ENCODE measurements around the gene FGF21.

FGF21 gene

GRCh38 chr19:48741129-48741999 is 14.0 kb upstream of the FGF21 start:
- peaks cover 19% of the 10 kb centered on the region for H3K27me3 Mint-ChIP-seq (ENCODE audit: low read depth)
- no peak overlapping the region for H3K27ac Mint-ChIP-seq
- H3K4me3 Mint-ChIP-seq: peak overlapping the region; percentile 62 to 73 (median 63)
- peaks cover 12% of the 10 kb centered on the region for H3K4me1 Mint-ChIP-seq
- peaks cover 4% of the 10 kb centered on the region for H3K36me3 Mint-ChIP-seq (ENCODE audit: low read depth)
- TF ChIP-seq, protein P1, sequence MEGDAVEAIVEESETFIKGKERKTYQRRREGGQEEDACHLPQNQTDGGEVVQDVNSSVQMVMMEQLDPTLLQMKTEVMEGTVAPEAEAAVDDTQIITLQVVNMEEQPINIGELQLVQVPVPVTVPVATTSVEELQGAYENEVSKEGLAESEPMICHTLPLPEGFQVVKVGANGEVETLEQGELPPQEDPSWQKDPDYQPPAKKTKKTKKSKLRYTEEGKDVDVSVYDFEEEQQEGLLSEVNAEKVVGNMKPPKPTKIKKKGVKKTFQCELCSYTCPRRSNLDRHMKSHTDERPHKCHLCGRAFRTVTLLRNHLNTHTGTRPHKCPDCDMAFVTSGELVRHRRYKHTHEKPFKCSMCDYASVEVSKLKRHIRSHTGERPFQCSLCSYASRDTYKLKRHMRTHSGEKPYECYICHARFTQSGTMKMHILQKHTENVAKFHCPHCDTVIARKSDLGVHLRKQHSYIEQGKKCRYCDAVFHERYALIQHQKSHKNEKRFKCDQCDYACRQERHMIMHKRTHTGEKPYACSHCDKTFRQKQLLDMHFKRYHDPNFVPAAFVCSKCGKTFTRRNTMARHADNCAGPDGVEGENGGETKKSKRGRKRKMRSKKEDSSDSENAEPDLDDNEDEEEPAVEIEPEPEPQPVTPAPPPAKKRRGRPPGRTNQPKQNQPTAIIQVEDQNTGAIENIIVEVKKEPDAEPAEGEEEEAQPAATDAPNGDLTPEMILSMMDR (IDR thresholded peaks at IDR 0.05; ENCODE audit: unreplicated experiment in 3 of 3): no peak
- H3K9me3 Mint-ChIP-seq: peaks cover 2% of the 10 kb centered on the region

- peaks cover 13% of the 10 kb centered on the region for H3K4me1 Mint-ChIP-seq
- TF ChIP-seq, protein P1 (IDR thresholded peaks at IDR 0.05; ENCODE audit: unreplicated experiment in 3 of 3): no peak
- peaks cover 2% of the 10 kb centered on the region for H3K9me3 Mint-ChIP-seq
- H3K27ac Mint-ChIP-seq: no peak overlapping the region
- H3K27me3 Mint-ChIP-seq (ENCODE audit: low read depth): peaks cover 19% of the 10 kb centered on the region
- peaks cover 4% of the 10 kb centered on the region for H3K36me3 Mint-ChIP-seq (ENCODE audit: low read depth)
- H3K4me3 Mint-ChIP-seq: peak overlapping the region in 1 of 3 experiments; percentile 24
Measured at GRCh38 chr19:48742096-48742495, 13.2 kb upstream of the FGF21 start.

DNA sequence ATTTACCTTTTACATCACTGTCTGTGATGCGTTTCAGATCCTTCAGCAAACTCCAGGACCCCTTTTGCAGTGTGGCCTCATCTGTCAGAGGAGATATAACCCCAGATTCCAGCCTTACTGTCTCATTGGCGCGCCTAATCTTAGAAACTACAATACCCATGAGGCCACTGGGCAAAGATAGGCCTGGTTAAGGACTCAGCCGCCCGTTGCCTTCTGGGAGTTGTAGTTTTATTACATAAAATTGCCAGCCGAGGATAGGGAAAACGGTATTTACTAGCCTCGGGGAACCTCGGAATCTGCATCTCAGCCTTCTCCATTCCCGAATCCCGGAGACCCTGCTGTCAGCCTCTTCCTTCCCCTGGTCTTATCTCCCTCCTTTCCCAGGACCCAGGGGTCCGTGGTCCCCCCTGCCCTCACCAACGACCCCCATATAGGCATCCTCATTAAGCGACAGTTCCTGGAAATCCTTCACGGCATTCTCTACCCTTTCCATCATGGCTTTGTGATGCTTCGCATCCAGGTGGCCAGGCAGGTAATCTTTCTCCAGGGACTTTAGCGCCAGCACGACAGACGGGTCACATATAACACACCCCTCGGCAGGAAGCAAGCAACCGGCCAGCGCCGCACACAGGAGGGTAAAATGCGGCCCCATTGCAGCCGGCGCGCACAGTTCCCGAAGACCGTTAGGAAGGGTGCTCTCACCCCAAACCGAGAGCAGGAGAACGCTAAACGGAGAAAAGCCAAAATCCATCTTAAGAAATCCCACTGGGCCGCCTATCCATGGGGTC is 9.9 kb upstream of the FGF21 start:
- H3K4me3 Mint-ChIP-seq: peak overlapping the region in 2 of 3 experiments; percentile 46 to 72
- H3K27me3 Mint-ChIP-seq (ENCODE audit: low read depth): peaks cover 21% of the 10 kb centered on the region
- peaks cover 4% of the 10 kb centered on the region for H3K36me3 Mint-ChIP-seq (ENCODE audit: low read depth)
- TF ChIP-seq, protein P1 (IDR thresholded peaks at IDR 0.05; ENCODE audit: unreplicated experiment in 3 of 3): no peak
- peaks cover 2% of the 10 kb centered on the region for H3K9me3 Mint-ChIP-seq
- peaks cover 12% of the 10 kb centered on the region for H3K4me1 Mint-ChIP-seq
- peak overlapping the region in 2 of 3 experiments; percentile 17 to 45 for H3K27ac Mint-ChIP-seq

GRCh38 chr19:48746110-48746509 is 9.2 kb upstream of the FGF21 start:
- TF ChIP-seq, protein P1 (IDR thresholded peaks at IDR 0.05; ENCODE audit: unreplicated experiment in 3 of 3): no peak
- H3K27ac Mint-ChIP-seq: peak overlapping the region in 1 of 3 experiments; percentile 48
- peak overlapping the region; percentile 45 to 82 (median 61) for H3K4me3 Mint-ChIP-seq
- H3K36me3 Mint-ChIP-seq (ENCODE audit: low read depth): peaks cover 4% of the 10 kb centered on the region
- peaks cover 12% of the 10 kb centered on the region for H3K4me1 Mint-ChIP-seq
- H3K9me3 Mint-ChIP-seq: peaks cover 2% of the 10 kb centered on the region
- H3K27me3 Mint-ChIP-seq (ENCODE audit: low read depth): peaks cover 24% of the 10 kb centered on the region

DNA sequence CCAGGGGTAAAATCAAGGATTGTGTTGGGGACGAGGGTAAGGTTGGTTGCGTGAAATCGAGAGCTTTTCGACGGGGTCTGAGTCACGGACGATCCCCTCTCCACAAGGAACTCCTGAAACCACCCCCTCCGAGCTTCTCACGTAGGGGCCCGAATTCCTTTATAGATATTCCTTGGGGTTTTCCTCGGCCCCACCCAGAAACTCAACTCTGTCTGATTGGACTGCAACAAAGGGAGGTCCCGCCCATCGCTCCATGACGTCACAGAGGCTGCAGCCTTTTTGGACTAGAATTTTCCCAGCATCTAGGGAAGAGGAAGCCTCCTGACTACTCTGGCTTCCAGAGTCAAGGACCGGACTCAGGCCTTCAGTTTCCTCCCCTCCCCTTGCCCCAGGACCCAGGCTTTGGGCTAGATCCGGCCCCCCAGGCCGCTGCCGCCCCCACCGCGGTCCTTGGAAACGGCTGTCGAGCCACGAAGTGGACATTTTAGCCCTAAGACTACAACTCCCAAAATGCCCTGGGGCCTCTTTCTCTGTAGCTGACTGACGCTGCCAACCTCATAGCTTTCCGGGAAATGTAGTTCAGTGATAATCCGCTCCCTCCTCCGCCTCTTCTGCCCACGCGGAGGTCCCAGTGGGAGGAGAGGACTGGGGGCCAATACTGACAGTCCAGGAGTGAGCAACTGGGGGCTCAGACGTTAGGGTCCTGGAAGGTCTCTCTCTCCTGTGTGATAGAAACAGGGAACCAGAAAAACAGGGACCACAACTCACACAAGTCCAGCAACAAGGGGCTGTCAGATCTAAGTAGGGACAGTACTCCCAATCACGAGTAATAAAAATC is 8.4 kb upstream of the FGF21 start, which contains the start of gene IZUMO1:
IZUMO1 (minus strand) TSS at position 172 of the 838 bp plus-strand sequence. CDS start 1,050 bp downstream, outside the sequence.
- Mint-ChIP-seq H3K4me3 (peak within 1 kb of the TSS; percentile 80 to 83 (median 82)), H3K27ac (peak within 1 kb of the TSS; percentile 96 to 97 (median 96)), H3K27me3 (ENCODE audit: low read depth) (peaks cover 24% of the 10 kb centered on the region), H3K4me1 (peaks cover 12% of the 10 kb centered on the region), H3K9me3 (peaks cover 2% of the 10 kb centered on the region), H3K36me3 (ENCODE audit: low read depth) (peaks cover 4% of the 10 kb centered on the region)
- TF ChIP-seq, protein P1 (IDR thresholded peaks at IDR 0.05; ENCODE audit: unreplicated experiment in 3 of 3): no peak

Data from nephron (organoid).